K562 (cell line): ENCODE measurements around the gene AP2S1. TPM values are rescaled to one million over a fixed set of nuclear protein-coding genes. Genes with fewer than 3 reads are reported as not detected.

Experiments used
- ARID3B ChIP-seq: fragments of 250-450 bp; sonication (Bioruptor Pico); IDR thresholded peaks from 2 replicates; pipeline ENCODE4 v1.4.0; 2020; ENCODE audit warnings: borderline replicate concordance
- CCNT2 ChIP-seq: IDR thresholded peaks from 2 replicates; pipeline ENCODE4 v1.6.1; 2011; ENCODE audit warnings: borderline replicate concordance, low read depth, mild to moderate bottlenecking, moderate library complexity, mixed read lengths, low read length; ENCODE audit not compliant: insufficient read length; ENCODE audit errors: extremely low read depth
- E2F6 ChIP-seq, 2 experiments: IDR thresholded peaks; 2 replicates each; pipeline ENCODE4 v1.6.1; 2011; ENCODE audit warnings: borderline replicate concordance in 1 of 2, control low read depth in 1 of 2, low read depth in 1 of 2, low read length in 1 of 2, mild to moderate bottlenecking in 1 of 2, mixed read lengths in 1 of 2, moderate library complexity in 1 of 2; ENCODE audit not compliant: insufficient read depth in 1 of 2, insufficient read length in 1 of 2, poor library complexity in 1 of 2, severe bottlenecking in 1 of 2; ENCODE audit errors: extremely low read depth in 1 of 2
- HNRNPK ChIP-seq: fragments of 200-400 bp; formaldehyde crosslinking; IDR thresholded peaks from one replicate; pipeline ENCODE4 v1.6.1; 2018; ENCODE audit warnings: mild to moderate bottlenecking, low read depth, low read length; ENCODE audit not compliant: poor library complexity, severe bottlenecking
- HNRNPLL ChIP-seq: fragments of 200-400 bp; formaldehyde crosslinking; IDR thresholded peaks from 2 replicates; pipeline ENCODE4 v1.6.1; 2017; ENCODE audit warnings: low read length, low read depth, mild to moderate bottlenecking; ENCODE audit not compliant: poor library complexity, severe bottlenecking
- MEF2D ChIP-seq: conservative IDR thresholded peaks from 2 replicates; pipeline ENCODE4 v1.6.1; 2016; ENCODE audit warnings: low read depth, missing genetic modification characterization, missing compliant biosample characterization
- MTF1 ChIP-seq: fragments of 250-450 bp; sonication (Bioruptor Pico); IDR thresholded peaks from 2 replicates; pipeline ENCODE4 v1.9.0; 2021; ENCODE audit warnings: moderate library complexity, mild to moderate bottlenecking, inconsistent platforms, borderline replicate concordance
- PHB2 ChIP-seq: fragments of 450-650 bp; IDR thresholded peaks from 2 replicates; pipeline ENCODE4 v1.6.1; 2017; ENCODE audit warnings: low read depth
- SMAD3 ChIP-seq: fragments of 450-650 bp; formaldehyde crosslinking; conservative IDR thresholded peaks from 2 replicates; pipeline ENCODE4 v1.4.0; 2020; ENCODE audit warnings: mild to moderate bottlenecking
- TFE3 ChIP-seq: fragments of 450-650 bp; formaldehyde crosslinking; IDR thresholded peaks from 2 replicates; pipeline ENCODE4 v1.4.0; 2020; ENCODE audit warnings: mild to moderate bottlenecking, mixed read lengths
- THAP12 ChIP-seq: fragments of 250-450 bp; sonication (Bioruptor Pico); IDR thresholded peaks from 2 replicates; pipeline ENCODE4 v1.9.0; 2021; ENCODE audit warnings: mild to moderate bottlenecking, inconsistent platforms
- YBX1 ChIP-seq: fragments of 450-650 bp; IDR thresholded peaks from 2 replicates; pipeline ENCODE4 v1.7.1; 2016; ENCODE audit warnings: mild to moderate bottlenecking
- ZFP1 ChIP-seq: fragments of 450-650 bp; formaldehyde crosslinking; IDR thresholded peaks from 2 replicates; pipeline ENCODE4 v1.4.0; 2020; ENCODE audit warnings: mild to moderate bottlenecking, mixed read lengths
- ZNF354B ChIP-seq: fragments of 250-450 bp; sonication (Bioruptor Pico); IDR thresholded peaks from 2 replicates; pipeline ENCODE4 v1.4.0; 2020
- ZNF717 ChIP-seq: fragments of 250-450 bp; sonication (Bioruptor Pico); IDR thresholded peaks from 2 replicates; pipeline ENCODE4 v1.5.0; 2021
- polyA plus RNA-seq, 8 experiments: library from polyadenylated mRNA; depleted of rRNA in 4 of 8; stranded (reverse) in 5 of 8; unstranded in 3 of 8; fragments of >200 nt; fragmentation: Nextera tagmentation in 2 of 8; fragmentation: Illumina TruSeq in 1 of 8; extraction: Ambion mirVana in 2 of 8; extraction: Trizol in 1 of 8; gene quantifications; 2 replicates each; pipeline versions ENCODE4 v1.2.1 to v1.2.3, GENCODE V29; 2011 to 2014; ENCODE audit warnings: inconsistent platforms in 1 of 8, missing spikeins in 1 of 8
- total RNA-seq, 7 experiments: library from RNA; depleted of rRNA in 6 of 7; stranded (reverse); fragments of >200 nt in 6 of 7; fragmentation: Illumina TruSeq in 2 of 7; extraction: Trizol in 2 of 7; gene quantifications; 2 replicates each; pipeline versions ENCODE4 v1.2.1 to v1.2.3, GENCODE V29; 2011 to 2021; ENCODE audit warnings: low replicate concordance in 1 of 7
- TF ChIP-seq, protein P1 (sequence below): IDR thresholded peaks from 2 replicates; pipeline ENCODE4 v1.6.1; 2011; ENCODE audit not compliant: insufficient read length; ENCODE audit errors: extremely low read depth

AP2S1 gene
- total and polyA plus RNA-seq, 9 of the 15 experiments (the other 6 are each of a cell fraction or from before 2014, with no cell fraction given) = 32.4 to 294 (median 136) TPM

- TF ChIP-seq ARID3B (CRISPR knock-in tag) (no peak), YBX1 (no peak), ZNF717 (CRISPR knock-in tag) (no peak), HNRNPLL (no peak), SMAD3 (CRISPR knock-in tag) (no peak), THAP12 (CRISPR knock-in tag) (0 out of 2 replicates have a peak, but pooled peaks have one; percentile 33), ZFP1 (CRISPR knock-in tag) (no peak), E2F6 (IDR thresholded peaks at IDR 0.05; ENCODE audit: borderline replicate concordance in 1 of 2, extremely low read depth in 1 of 2, insufficient read depth in 1 of 2, insufficient read length in 1 of 2, low read depth in 1 of 2, low read length in 1 of 2, poor library complexity in 1 of 2, severe bottlenecking in 1 of 2) (peak in 1 of 2 experiments; percentile 93), CCNT2 (peak; percentile 40), HNRNPK (peak; percentile 94), MEF2D (tag) (no peak), TFE3 (no peak), MTF1 (CRISPR knock-in tag) (no peak), ZNF354B (CRISPR knock-in tag) (no peak), PHB2 (no peak)
- TF ChIP-seq, protein P1, sequence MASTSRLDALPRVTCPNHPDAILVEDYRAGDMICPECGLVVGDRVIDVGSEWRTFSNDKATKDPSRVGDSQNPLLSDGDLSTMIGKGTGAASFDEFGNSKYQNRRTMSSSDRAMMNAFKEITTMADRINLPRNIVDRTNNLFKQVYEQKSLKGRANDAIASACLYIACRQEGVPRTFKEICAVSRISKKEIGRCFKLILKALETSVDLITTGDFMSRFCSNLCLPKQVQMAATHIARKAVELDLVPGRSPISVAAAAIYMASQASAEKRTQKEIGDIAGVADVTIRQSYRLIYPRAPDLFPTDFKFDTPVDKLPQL = no peak
These were observed 10.4 kb upstream of the AP2S1 start, which contains the start of gene ARHGAP35 (continued) for GRCh38 chr19:46860846-46861690.
